Measurements from ENCODE around the gene RPL10L. TPM values are rescaled to one million over a fixed set of nuclear protein-coding genes. Genes with fewer than 3 reads are reported as not detected.

RPL10L gene
- not detected in 2 replicates for total RNA-seq

GRCh38 chr14:46651526-46652144 lies at the start of gene RPL10L:
Gene RPL10L (minus strand): TSS chr14:46651781. CDS start chr14:46651736, 45 bp downstream.

Measured in bronchial smooth muscle cell (primary cell).